ENCODE results near the gene HEMK1.

GRCh38 chr3:50600841-50601591, 31.7 kb downstream of the HEMK1 start:
- peak in 2 of 4 donors; percentile 42 to 94 for TF ChIP-seq EP300 (IDR thresholded peaks at IDR 0.05)
- no peak for TF ChIP-seq CTCF (IDR thresholded peaks at IDR 0.05)
- TF ChIP-seq POLR2AphosphoS5 (IDR thresholded peaks at IDR 0.05) = peak; percentile 68 to 90 (median 82)
- no peak for TF ChIP-seq POLR2A (IDR thresholded peaks at IDR 0.05)
